Subcutaneous adipose tissue (tissue), 4 donors: ENCODE data around the gene GABARAPL1. TPM values are rescaled to one million over a fixed set of nuclear protein-coding genes. Genes with fewer than 3 reads are reported as not detected.

Experiments used
- total RNA-seq, 4 donors: library from RNA; depleted of rRNA; stranded (reverse); fragments of >200 nt; gene quantifications; one replicate each; pipeline ENCODE4 v1.1.0, GENCODE V29; 2016
- TF ChIP-seq, protein P1 (sequence below): fragments of 450-650 bp; IDR thresholded peaks from one replicate; pipeline ENCODE4 v1.5.1; 2016; ENCODE audit warnings: low read depth, mild to moderate bottlenecking, control low read depth, antibody characterized with exemption, moderate library complexity

GABARAPL1 gene
- total RNA-seq, 4 donors from 2014 or later, result 187 to 200 (median 190) TPM

DNA sequence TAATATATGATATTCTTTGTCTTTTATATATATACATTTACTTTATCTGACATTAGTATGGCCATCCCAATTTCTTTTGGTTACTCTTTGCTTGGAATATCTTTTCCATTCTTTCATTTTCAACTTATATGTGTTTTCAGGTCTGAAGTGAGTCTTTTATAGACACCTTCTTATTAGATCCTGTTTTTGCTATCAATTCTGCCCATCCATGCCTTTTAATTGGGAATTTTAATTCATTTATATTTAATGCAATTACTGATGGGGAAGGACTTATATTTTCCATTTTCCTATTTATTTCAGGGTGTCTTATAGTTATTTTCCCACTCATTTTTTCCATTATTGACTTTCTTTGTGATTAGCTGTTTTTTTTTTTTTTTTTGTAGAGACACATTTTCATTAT is 43.4 kb downstream of the GABARAPL1 start:
- TF ChIP-seq, protein P1, sequence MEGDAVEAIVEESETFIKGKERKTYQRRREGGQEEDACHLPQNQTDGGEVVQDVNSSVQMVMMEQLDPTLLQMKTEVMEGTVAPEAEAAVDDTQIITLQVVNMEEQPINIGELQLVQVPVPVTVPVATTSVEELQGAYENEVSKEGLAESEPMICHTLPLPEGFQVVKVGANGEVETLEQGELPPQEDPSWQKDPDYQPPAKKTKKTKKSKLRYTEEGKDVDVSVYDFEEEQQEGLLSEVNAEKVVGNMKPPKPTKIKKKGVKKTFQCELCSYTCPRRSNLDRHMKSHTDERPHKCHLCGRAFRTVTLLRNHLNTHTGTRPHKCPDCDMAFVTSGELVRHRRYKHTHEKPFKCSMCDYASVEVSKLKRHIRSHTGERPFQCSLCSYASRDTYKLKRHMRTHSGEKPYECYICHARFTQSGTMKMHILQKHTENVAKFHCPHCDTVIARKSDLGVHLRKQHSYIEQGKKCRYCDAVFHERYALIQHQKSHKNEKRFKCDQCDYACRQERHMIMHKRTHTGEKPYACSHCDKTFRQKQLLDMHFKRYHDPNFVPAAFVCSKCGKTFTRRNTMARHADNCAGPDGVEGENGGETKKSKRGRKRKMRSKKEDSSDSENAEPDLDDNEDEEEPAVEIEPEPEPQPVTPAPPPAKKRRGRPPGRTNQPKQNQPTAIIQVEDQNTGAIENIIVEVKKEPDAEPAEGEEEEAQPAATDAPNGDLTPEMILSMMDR, result no peak

DNA sequence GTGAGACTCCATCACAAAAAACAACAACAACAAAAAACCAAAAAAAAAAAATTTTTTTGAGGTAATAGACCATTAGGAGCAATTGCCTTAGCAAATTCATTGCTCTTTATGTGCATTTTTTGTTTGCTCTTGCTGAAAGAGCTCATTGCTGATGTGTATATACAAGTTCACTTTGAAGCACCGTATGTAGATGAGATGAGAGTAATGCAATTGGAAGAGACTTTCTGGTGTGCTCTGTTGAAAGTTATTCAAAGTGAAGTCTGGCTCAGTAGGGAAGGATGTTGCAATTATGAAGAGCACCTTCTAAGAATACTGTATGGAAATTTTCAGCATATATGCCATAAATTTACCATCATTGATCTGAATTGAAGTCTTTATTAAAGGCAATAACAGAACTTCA is 48.2 kb downstream of the GABARAPL1 start:
- TF ChIP-seq, protein P1, result no peak

DNA sequence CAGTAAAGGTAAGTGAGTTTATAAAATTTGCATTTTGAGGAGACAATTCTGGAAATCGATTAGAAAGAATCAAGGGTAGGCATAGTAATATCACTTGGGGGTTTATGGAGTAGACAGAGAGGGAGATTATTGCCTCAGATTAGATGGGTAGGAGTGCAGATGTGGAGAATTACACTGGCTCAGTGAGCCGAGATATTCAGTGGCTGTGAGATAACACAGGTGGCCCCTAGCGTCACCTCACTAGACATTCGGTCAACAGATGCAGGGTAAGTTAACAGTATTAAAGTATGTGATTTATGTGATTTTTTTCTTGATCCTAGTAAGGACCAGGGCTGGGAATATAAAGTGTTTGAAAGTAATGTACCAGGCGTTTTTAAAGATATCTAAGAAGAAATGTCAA is 55.4 kb downstream of the GABARAPL1 start:
- TF ChIP-seq, protein P1, result no peak

DNA sequence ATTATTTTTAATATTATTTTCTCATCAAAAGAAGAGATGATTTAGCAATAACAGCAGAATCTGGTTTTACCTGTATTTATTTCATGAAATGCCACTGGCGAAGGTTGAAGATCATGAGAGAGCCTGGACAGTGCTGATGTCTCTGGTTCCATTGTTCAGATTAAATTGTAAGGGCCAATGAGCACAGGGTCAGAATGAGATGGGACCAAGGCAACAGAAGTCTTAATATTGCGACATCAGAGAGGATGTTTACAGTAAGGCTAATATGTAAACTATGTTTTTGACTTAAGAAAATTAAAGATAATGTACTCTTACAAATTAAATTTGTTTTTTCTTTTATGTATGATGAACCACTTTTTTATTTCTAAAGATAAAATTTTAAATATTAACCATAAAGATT is 59.8 kb downstream of the GABARAPL1 start:
- TF ChIP-seq, protein P1, result no peak

Other genes with a start within 250 kb of the GABARAPL1 start
- 10 to 100 TPM in 2 of 4 donors, 1 to 10 TPM in 1, not detected in 1; 2.4 to 12.9 (median 12.2) TPM for gene CLEC12A, start 241.5 kb upstream of the GABARAPL1 start, total RNA-seq
- not detected for gene CLEC1B, start 213.8 kb upstream of the GABARAPL1 start, total RNA-seq
- 1 to 10 TPM in 1 of 4 donors, under 1 TPM in 1, not detected in 2; 0.51 to 9.8 TPM for gene CLEC12B, start 202.2 kb upstream of the GABARAPL1 start, total RNA-seq
- not detected for gene CLEC9A, start 182.2 kb upstream of the GABARAPL1 start, total RNA-seq
- 10 to 100 TPM in 2 of 4 donors, 1 to 10 TPM in 2; 2.9 to 10.7 (median 7.2) TPM for gene CLEC1A, start 113.9 kb upstream of the GABARAPL1 start, total RNA-seq
- gene CLEC7A, start 82.7 kb upstream of the GABARAPL1 start, total RNA-seq, result 10 to 100 TPM; 14.7 to 87.5 (median 23.0) TPM
- 1 to 10 TPM in 2 of 4 donors, under 1 TPM in 1, not detected in 1; 0.88 to 8.7 (median 3.3) TPM for gene OLR1, start 40.7 kb upstream of the GABARAPL1 start, total RNA-seq
- gene TMEM52B, start 33.8 kb upstream of the GABARAPL1 start, total RNA-seq, result under 1 TPM in 1 of 4 donors, not detected in 3; 0.85 TPM
- gene KLRD1, start 95.0 kb downstream of the GABARAPL1 start, total RNA-seq, result 1 to 10 TPM; 1.3 to 7.0 (median 1.6) TPM
- gene KLRK1, start 177.2 kb downstream of the GABARAPL1 start, total RNA-seq, result 1 to 10 TPM; 2.3 to 4.9 (median 3.3) TPM
- under 1 TPM in 1 of 4 donors, not detected in 3; 0.51 TPM for gene KLRC4, start 196.9 kb downstream of the GABARAPL1 start, total RNA-seq
- not detected for gene KLRC3, start 207.7 kb downstream of the GABARAPL1 start, total RNA-seq
- under 1 TPM in 1 of 4 donors, not detected in 3; 0.66 TPM for gene KLRC2, start 223.1 kb downstream of the GABARAPL1 start, total RNA-seq
- gene KLRC1, start 240.5 kb downstream of the GABARAPL1 start, total RNA-seq, result 1 to 10 TPM in 1 of 4 donors, under 1 TPM in 1, not detected in 2; 0.51 to 1.1 TPM